HG02973 (cell line): ENCODE results near the gene HDAC5.
"Not testable (repeated sequence)": the region's sequence is repeated elsewhere in the genome, so short reads cannot be mapped to it uniquely, and the experiment has no call there.

Source experiments
- ATAC-seq: cut with Tn5 transposase; IDR thresholded peaks from one replicate; pipeline ENCODE4 v1.9.1; 2021; ENCODE audit warnings: moderate library complexity; ENCODE audit not compliant: unreplicated experiment

The HDAC5 gene

DNA sequence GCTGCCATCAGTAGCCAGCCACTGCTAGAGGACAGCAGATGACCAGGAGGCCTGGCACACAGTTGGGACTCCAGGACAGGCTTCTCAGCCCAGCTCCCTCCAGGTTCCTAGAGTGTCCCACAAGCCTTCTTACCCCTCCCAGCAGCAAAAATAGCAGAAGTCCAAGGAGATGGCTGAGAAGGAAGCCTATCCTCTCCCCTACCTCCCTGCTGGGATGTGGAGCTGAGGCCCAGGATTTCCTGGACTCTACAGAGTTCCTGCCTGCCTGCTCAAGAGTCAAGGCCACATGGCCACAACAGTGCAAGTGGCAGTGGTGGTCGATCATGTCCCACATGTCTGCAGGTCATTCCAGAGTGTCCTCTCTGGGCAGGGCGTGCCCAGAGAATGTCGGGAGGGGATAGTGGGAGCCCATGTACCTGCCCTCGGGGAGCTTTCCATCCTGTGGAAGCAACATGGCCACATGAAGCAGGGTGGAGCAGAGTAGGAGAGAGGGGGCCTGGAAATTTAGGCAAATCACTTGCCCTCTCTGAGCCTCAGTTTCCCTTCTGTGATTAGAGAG, 10.6 kb upstream of the HDAC5 start:
- ATAC-seq: no peak

DNA sequence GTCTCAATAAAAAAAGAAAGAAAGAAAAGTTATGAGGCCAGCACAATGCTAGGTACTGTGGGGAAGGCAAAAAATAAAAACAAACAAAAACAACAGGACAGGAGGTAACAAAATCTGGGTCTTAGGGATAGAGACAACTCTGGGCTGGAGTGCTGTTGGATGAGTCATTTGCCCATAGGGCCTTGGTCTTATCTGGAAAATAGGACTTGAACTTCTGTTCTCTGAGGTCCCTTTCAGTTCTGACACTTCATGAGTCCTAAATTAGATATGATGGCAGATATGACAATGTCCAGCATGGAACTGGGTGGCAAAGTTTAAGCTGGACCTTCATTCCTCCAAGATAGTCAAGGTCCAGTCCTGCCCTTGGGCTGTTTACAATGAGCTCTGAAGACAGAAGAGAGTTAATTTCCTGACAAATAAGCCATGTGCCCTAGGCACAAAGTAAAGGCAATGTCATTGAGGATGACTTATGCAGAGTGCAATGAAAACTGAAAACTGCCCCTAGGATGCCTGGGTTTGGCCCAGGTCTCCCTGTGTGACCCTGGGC, 8.9 kb upstream of the HDAC5 start:
- no peak for ATAC-seq

- ATAC-seq: not testable (repeated sequence)
Observed at GRCh38 chr17:44131372-44131771, 7.9 kb upstream of the HDAC5 start.

- no peak for ATAC-seq
Observed at GRCh38 chr17:44130693-44131349, 7.4 kb upstream of the HDAC5 start.

- ATAC-seq: no peak
Observed at GRCh38 chr17:44128383-44128782, 4.9 kb upstream of the HDAC5 start.

GRCh38 chr17:44124118-44124438, 637 bp upstream of the HDAC5 start:
- ATAC-seq: no peak

DNA sequence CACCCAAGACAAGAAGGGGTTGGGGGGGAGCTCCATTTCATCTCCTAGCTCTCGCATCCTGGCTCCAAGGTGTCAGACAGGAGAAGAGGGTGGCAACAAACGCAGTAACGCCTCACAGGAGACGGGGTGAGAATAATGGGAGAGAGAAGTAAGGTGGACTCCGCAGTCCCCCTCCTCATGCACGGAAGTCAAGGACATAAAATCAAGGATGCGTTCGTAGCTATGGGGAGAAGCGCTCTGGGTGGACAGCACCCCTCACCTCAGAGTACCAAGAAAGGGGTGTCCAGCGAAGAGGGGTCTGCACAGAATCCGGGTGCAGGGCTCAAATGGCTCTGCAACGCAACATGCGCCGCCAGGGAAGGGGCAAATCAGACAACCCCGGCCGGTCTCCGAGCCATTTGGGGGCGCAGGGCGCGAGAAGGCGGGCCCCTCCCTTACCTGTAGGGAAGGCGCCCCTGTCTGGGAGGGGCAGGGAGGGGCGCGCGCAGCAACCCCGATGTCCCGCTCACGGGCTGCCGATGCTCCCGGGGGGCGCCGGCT, 555 bp downstream of the HDAC5 start:
- peak; percentile 24 for ATAC-seq

DNA sequence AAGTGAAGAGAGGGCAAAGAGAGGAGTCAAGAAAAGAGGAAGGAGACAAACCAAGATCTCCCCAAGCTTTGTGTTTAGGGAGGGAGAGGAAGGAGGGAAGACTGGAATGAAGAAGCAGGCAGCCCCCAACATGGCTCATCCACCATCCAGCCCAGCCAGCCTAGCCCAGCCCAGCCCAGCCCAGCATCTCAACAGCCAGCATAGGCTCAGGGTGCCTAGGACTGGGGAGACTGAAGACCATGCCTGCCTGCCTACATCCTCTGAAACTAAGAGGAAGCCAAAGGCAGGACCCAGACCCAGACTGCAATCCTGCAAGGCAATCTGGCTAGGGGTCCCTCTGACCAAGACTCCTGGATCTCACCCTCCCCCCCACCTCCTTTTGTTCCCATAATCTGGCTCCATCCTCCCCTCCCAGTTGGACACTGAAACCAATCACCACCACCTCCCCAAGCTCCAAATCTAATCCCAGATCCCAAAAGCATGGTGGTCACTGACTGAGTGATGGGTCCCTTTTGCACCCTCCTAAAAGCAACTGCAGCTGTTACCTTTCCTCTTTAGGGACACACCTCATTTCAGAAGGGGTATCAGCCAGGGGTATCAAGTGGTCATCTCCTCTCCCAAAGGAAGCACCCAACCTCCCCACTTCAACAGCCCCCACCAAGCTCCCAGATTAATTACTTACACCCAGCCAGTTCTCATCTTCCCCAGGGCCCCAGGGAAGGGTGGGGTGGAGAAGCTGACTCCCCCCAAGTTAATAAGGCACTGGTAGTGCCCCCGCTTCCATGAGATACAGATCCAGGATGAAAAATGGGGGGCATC, 1.2 kb downstream of the HDAC5 start:
- no peak for ATAC-seq

GRCh38 chr17:44120851-44121605, 2.4 kb downstream of the HDAC5 start:
- ATAC-seq: no peak

DNA sequence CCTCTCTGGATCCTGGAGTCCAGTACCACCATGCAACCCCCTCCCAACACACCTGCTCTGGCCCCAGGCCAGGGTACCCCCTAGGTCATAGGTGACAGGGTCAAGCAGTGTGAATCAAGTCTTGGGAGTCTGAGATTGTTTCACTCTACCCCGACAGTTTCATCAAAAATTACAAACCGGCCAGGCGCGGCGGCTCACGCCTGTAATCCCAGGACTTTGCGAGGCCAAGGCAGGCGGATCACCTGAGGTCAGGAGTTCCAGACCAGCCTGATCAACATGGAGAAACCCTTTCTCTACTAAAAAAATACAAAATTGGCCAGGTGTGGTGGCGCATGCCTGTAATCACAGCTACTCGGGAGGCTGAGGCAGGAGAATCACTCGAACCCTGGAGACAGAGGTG, 3.2 kb downstream of the HDAC5 start:
- not testable (repeated sequence) for ATAC-seq

DNA sequence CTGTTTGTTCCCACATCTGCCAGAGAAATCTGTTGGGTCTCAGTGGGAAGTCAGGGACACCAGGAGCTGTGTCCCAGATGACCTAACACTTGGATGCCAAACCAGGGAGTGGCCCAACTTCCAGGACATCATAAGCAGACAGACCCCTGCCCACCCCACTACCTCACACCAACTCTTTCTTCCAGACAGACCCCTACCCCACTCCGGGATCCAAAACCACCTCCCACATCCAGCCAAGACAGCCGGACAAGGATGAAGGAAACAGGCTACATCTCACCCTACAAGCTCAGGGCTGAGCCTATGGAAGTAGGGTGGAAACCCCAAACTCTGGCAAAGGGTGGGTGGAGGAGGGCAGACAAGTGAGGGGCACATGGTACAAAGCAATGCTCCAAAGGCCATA, 3.6 kb downstream of the HDAC5 start:
- no peak for ATAC-seq

DNA sequence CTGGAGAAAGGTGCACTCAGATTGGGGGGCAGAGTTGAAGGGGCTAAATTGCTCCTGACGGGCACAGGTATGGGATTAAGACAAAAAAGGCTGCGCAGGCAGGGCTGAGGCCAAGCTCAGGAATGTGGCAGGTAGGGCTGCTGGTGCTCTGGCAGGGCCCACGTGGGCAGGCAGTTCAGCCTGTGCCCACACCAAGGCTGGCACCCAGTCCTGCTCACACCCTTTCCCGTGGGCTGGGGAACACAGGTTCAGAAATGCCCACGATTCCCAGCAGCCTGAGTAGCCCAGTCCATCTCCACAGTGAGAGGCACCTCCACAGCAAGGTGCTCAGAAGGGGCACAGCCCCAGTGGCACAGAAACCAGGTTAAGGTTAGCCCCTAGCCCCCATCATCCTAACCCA, 4.4 kb downstream of the HDAC5 start:
- no peak for ATAC-seq

- ATAC-seq: no peak
Observed at GRCh38 chr17:44118427-44119050, 4.9 kb downstream of the HDAC5 start.

- ATAC-seq: no peak
Observed at GRCh38 chr17:44117351-44117750, 6.1 kb downstream of the HDAC5 start.

DNA sequence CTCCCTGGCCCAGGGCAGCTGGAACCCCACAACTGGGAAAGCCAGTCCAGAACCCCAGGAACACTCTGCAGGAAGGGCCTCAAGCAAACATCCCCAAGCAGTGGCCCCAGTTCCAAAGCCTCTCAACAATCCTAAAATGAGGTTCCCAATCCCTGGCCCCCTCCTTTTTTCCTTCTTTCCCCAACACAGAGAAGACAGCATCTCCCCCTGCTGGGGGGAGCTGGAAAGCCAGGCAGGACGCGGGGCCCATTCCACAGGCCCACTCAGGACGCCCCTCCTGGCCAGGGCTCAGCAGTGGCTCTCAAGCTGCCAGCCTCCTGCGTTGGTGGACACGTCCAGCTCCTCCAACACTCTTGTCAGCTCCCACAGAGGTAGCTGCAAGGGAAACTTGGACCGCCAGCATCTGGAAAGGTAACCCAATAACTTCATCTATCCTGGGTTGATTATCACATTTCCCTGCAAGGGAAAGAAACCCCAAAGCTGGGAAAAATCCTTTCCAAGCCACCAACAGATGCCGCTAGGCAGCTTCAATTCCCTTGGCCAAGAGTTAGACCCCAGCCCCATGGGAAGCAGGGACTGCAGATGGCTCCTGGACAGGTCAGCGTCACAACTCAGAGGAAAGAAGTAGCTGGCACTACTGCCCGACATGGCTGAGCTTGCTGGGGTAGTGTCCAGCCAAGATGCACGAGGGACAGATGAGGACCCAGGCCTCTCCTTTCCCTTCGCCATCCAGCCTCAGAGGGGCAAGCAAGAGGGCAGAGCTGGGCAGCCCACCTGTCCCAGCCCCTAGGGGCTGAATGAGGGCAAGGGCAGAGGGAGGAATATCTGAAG, 7.6 kb downstream of the HDAC5 start:
- ATAC-seq: no peak

DNA sequence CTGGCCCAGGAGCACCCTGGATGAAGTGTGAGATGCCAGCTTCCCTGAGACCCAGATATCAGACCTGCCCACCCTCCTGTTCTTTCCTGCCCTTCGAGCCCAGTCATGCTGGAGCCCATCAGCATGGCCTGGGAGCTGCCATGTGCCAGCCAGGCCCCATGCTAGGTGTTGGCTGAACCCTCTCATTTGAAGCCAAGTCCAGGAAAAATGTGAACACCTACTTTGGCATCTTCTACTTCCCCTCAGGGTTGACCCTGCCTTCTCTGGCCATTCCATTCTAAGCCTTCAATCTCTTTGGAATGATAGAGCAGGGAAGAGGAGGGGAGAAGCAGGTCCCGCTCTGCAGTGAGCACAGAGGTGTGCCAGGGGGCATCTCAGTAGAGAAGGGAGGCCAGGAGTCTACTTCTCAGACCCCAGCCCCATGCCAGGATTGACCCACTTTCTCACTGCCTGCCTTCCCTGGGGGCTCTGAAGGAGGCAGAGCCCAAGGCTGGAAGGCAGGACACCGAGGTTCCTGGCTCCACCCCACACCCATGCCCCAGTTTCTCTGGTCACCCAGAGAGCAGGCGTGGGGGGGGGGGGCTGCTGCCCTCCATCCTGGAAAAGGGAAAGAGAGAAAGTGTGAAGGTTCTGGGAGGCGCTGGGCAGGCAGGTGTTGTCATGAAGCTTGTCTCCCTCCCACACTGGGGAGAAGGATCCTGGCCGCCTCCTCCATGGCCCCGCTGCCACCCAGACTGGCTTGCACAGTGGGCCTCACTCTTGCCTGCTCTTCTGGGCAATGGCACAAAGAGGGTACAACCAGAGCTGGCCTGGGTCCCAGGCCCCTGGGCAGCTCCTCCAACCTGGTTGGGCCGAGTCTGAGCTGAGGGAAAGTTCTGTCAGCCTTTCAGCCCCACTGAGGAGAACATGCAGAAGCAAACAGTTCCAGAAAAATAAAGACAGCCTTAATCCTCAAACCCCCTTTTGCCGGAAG, 9.3 kb downstream of the HDAC5 start:
- ATAC-seq: no peak

DNA sequence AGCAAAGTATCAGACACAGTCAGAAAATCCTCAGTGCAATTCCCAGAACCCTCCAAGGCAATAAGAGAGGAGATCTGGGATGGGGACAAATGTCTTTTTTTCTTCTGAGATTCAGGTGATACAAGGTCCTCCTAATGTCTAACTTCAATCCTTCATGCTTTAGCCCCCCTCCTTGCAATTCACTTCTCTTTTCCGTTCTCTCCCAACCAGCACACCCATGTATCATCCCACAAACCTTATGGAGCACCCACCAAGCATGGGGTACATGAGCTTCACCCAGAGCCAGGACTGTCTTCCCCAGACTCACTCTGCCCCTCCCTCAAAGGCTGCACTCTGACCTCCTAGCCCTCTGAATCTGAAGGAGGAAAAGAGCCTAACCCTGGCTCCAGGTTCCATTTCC, 10.1 kb downstream of the HDAC5 start:
- no peak for ATAC-seq
